Muscle layer of colon (tissue), 2 donors: ENCODE results near the gene BTBD6.

ENCODE experiments used
- H3K27ac ChIP-seq: one replicate; pipeline ENCODE4 v1.7.0; 2013; ENCODE audit warnings: low read depth, mild to moderate bottlenecking, low read length, moderate library complexity
- H3K27me3 ChIP-seq, 2 donors: one replicate each; pipeline ENCODE4 v1.7.0; 2013; ENCODE audit warnings: low read length in 2 of 2, mild to moderate bottlenecking in 2 of 2; ENCODE audit not compliant: insufficient read depth in 2 of 2, control insufficient read depth in 1 of 2
- H3K36me3 ChIP-seq: one replicate; pipeline ENCODE4 v1.7.0; 2013; ENCODE audit warnings: mild to moderate bottlenecking, low read length; ENCODE audit not compliant: insufficient read depth
- H3K4me1 ChIP-seq: one replicate; pipeline ENCODE4 v1.7.0; 2013; ENCODE audit warnings: mild to moderate bottlenecking, low read length; ENCODE audit not compliant: insufficient read depth
- H3K4me3 ChIP-seq, 2 donors: one replicate each; pipeline ENCODE4 v1.7.0; 2013; ENCODE audit warnings: low read length in 2 of 2, low read depth in 1 of 2, mild to moderate bottlenecking in 1 of 2, moderate library complexity in 1 of 2
- H3K9ac ChIP-seq: one replicate; pipeline ENCODE4 v1.7.0; 2013; ENCODE audit warnings: low read length
- H3K9me3 ChIP-seq: one replicate; pipeline ENCODE4 v1.7.0; 2013; ENCODE audit warnings: mild to moderate bottlenecking, low read length
- donor health status: abdominal sarcoma.
- donor health status: Adenocarcinoma of cecum.

Gene BTBD6

DNA sequence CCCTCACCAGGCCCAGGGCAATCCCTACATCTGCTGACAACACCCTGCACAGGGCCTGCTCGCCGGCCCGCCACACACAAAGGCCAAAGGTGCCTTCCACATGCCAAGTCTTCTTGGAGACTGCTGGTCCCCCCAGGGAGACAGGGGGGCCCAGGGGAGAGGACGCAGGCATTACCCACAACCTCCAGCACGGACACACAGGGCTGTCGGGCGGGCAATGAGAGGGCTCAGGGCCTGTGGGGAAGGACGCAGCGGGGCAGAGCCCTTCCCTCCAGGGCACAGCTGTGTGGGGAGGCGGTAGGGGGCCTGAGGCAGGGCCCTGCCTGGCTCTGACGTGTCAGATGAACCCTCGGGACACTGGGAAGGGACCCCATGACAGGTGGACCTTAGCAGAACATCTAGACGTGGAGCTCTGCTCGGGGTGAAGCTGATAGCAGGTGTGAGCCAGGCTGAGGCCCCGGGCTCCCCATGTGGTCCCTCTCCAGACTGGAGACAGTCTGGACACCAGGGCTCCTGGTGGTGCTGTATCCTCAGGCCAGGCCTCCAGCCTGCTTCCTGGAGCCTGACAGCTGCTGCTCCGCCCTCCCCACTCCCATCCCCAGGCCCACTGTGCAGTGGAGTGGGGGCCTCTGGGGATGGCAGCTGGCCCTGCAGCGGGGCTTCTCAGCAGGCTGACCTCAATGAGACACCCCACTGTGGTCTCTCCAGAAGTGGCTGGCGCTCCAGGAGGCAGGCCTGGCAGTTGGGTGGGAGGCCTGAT lies 35.6 kb upstream of the BTBD6 start:
- no peak overlapping the region for H3K9ac ChIP-seq
- no peak overlapping the region for H3K4me3 ChIP-seq
- H3K4me1 ChIP-seq, result no peaks in the 10 kb centered on the region
- H3K27ac ChIP-seq, result no peak overlapping the region
- H3K36me3 ChIP-seq, result peaks cover 18% of the 10 kb centered on the region
- H3K9me3 ChIP-seq, result no peaks in the 10 kb centered on the region
- no peaks in the 10 kb centered on the region for H3K27me3 ChIP-seq

DNA sequence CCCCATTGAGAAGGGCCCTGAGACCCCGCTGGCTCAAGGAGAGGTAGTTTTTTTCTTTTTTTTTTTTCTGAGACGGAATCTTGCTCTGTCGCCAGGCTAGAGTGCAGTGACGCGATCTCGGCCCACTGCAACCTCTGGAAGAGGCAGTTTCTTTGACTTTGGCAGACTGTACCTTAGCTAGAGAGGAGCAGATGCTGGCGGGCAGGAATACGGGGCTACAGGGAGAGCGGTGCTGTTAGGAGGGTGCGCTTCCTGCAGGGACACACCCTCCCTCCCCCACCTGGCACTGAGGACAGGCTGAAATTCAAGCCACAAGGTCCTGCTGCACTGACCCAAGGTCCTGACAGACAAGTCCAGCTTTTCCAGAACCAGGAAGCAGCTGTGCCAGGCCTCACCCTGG lies 35.0 kb upstream of the BTBD6 start:
- no peaks in the 10 kb centered on the region for H3K27me3 ChIP-seq
- H3K36me3 ChIP-seq, result peaks cover 20% of the 10 kb centered on the region
- H3K9me3 ChIP-seq, result no peaks in the 10 kb centered on the region
- no peak overlapping the region for H3K27ac ChIP-seq
- no peak overlapping the region for H3K9ac ChIP-seq
- no peaks in the 10 kb centered on the region for H3K4me1 ChIP-seq
- H3K4me3 ChIP-seq, result no peak overlapping the region

DNA sequence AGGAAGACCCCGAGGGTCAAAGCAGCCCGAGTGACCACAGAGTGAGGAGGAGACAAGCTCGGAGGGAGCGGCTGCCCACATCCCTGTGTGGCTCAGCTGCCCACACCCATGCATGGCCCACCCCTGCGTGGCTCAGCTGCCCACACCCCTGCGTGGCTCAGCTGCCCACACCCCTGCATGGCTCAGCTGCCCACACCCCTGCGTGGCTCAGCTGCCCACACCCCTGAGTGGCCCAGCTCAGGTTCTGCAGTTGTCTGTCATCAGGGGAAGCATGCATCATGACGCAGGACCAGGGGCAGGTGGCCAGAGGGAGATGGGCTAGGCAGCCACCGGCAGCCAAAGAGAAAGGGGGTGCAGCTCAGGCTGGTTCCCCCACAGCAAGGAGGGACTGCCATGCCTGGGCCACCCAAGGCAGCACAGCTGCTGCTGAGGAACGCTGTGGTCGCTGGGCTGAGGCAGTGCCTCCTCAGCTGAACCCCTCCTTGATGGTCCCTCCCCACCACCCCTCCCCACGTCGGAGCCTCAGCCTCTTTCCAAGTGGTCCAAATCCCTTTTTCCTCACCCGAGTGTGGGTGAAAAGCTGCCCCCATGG lies 33.9 kb upstream of the BTBD6 start:
- Histone ChIP-seq H3K9ac (no peak overlapping the region), H3K9me3 (no peaks in the 10 kb centered on the region), H3K27me3 (no peaks in the 10 kb centered on the region), H3K4me3 (no peak overlapping the region), H3K4me1 (no peaks in the 10 kb centered on the region), H3K36me3 (peaks cover 31% of the 10 kb centered on the region), H3K27ac (no peak overlapping the region)

DNA sequence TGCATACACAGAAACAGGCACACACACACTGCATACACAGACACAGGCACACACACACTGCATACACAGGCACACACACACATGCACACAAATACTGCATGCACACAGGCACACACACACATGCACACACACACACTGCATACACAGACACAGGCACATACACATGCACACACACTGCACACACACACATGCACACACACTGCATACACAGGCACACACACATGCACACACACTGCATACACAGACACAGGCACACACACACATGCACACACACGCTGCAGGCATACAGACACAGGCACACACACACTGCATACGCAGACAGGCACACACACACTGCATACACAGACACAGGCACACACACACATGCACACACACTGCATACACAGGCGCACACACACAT lies 32.7 kb upstream of the BTBD6 start:
- peaks cover 36% of the 10 kb centered on the region for H3K36me3 ChIP-seq
- no peaks in the 10 kb centered on the region for H3K9me3 ChIP-seq
- no peak overlapping the region for H3K27ac ChIP-seq
- no peak overlapping the region for H3K9ac ChIP-seq
- H3K4me1 ChIP-seq, result peaks cover 3% of the 10 kb centered on the region
- no peaks in the 10 kb centered on the region for H3K27me3 ChIP-seq
- H3K4me3 ChIP-seq, result no peak overlapping the region

DNA sequence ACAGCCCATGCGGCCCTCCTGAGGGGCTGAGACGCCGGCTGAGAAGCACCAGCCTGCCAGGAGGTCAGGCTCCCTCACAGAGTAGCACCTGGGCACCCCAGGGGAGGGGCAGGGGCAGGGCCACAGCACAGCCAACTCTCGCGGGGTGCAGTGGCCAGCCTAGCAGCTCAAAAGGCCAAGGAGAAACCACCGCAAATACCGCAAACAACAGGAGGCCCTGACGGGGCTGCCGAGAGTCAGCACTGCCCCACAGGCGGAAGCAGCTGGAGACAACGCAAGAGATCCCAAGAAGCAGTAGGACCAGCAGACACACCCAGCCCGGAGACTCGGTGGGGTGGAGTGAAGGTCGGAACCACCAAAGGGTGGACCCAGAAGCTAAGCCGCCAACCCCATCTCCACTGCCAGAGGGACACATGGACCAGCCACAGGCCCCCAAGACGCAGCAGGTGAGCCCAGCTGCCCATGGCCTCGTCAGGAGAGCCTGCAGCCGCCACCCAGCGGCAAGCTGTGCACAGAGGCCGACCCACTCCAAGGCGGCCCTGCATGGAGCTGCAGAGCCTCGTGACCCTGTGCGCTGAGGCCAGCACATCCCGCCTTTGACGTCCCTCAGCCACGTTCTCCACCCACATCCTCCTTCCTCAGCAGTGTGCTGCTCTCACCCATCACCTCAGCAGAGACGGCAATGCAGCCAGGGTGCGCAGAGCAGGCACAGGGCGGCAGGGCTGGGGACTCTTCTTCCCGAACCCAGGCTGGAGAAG lies 31.7 kb upstream of the BTBD6 start:
- Histone ChIP-seq H3K9me3 (no peaks in the 10 kb centered on the region), H3K27me3 (no peaks in the 10 kb centered on the region), H3K4me3 (no peak overlapping the region), H3K9ac (no peak overlapping the region), H3K4me1 (peaks cover 8% of the 10 kb centered on the region), H3K36me3 (peaks cover 36% of the 10 kb centered on the region), H3K27ac (no peak overlapping the region)

DNA sequence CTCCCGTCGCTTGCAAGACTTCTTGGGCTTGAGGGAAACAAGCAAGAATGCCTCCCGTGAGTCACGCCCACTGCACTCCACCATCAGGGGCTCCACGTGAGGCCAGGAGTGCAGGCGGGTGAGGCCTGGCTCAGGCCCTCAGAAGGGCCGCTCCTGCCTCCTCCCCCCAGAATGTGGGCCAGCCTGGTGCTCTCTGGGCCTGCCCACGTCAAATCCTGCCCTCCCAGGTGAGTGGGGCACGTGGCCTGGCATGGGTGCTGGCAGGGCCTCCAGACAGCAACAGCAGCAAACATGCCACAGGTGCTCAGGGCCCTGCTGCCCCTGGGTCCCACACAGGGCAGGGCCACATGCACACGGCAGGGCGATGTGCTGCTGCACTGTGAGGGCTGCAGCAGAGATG lies 30.6 kb upstream of the BTBD6 start:
- H3K4me3 ChIP-seq, result no peak overlapping the region
- no peaks in the 10 kb centered on the region for H3K9me3 ChIP-seq
- H3K9ac ChIP-seq, result no peak overlapping the region
- no peak overlapping the region for H3K27ac ChIP-seq
- peaks cover 40% of the 10 kb centered on the region for H3K36me3 ChIP-seq
- no peaks in the 10 kb centered on the region for H3K27me3 ChIP-seq
- peaks cover 8% of the 10 kb centered on the region for H3K4me1 ChIP-seq

DNA sequence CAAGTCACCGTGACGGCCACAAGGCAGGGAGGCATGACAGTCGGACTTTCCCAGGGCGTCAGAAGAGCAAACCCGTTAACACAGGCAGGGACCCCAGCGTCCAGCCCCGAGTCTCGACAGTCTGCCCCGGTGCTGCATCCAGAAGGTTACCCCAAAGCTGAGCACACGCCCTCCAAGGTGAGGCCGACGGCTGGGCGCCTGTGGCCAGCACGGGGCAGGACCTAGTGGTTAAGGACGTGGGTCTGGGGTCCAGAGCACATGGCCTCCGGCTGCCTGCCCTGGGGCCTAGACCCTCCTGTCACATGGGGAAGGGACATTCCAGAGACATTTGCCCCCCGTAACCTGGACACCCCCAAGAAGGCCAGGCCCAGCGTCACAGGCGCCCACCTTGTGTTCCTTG lies 29.7 kb upstream of the BTBD6 start:
- H3K9ac ChIP-seq, result no peak overlapping the region
- no peak overlapping the region for H3K4me3 ChIP-seq
- H3K9me3 ChIP-seq, result no peaks in the 10 kb centered on the region
- H3K36me3 ChIP-seq, result peaks cover 47% of the 10 kb centered on the region
- H3K27me3 ChIP-seq, result no peaks in the 10 kb centered on the region
- H3K4me1 ChIP-seq, result peaks cover 8% of the 10 kb centered on the region
- H3K27ac ChIP-seq, result no peak overlapping the region

DNA sequence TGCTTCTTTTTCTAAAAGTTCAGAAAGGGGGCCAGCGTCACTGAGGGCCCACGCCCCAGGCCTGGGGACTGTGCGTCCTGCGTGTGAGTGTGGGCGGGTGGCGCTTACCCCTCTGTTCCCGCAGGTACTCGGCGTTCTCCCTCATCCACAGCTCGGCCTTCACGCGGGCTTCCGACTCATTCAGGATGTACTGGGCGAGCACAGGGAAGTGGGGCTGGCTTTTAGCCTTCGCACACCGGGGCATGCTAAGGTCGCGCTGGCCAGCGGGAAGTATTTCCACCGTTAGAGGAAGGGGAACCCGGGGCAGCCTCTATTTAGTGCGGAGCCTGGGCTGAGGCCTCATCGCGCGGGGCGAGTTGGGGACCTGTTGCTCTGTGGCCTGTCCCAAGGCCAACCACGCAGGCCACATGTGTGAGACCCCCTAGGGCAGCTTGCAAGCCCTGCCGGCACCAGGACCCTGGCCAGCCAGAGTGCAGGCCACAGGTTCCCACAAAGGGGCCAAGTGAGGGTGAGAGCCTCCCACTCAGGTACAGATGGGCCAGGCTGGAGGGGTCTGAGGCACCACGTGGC lies 29.2 kb upstream of the BTBD6 start:
- H3K4me1 ChIP-seq, result peaks cover 8% of the 10 kb centered on the region
- no peak overlapping the region for H3K9ac ChIP-seq
- H3K4me3 ChIP-seq, result no peak overlapping the region
- no peaks in the 10 kb centered on the region for H3K9me3 ChIP-seq
- no peaks in the 10 kb centered on the region for H3K27me3 ChIP-seq
- H3K27ac ChIP-seq, result no peak overlapping the region
- peaks cover 52% of the 10 kb centered on the region for H3K36me3 ChIP-seq

DNA sequence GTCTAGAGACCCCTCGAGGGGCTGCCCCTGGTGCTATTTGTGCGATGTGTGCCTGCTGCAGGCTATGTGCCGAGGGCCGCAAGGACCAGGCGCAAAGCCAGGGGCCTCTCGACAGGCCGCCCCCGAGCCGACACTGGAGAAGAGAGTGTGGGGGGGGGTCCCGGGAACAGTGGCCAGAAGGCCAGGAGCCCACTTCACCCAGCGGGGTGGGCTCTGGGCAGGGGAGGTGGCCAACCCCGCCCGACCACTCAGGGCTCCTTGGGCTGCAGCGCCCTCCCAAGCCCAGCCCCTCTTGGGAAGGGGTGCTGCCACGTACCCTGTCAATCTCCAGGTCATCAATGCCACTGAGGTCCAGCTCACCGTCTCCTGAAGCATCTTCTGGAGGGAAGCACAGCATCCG lies 28.6 kb upstream of the BTBD6 start:
- Histone ChIP-seq H3K27me3 (no peaks in the 10 kb centered on the region), H3K4me1 (peaks cover 8% of the 10 kb centered on the region), H3K9ac (no peak overlapping the region), H3K36me3 (peaks cover 57% of the 10 kb centered on the region), H3K27ac (no peak overlapping the region), H3K9me3 (no peaks in the 10 kb centered on the region), H3K4me3 (no peak overlapping the region)

DNA sequence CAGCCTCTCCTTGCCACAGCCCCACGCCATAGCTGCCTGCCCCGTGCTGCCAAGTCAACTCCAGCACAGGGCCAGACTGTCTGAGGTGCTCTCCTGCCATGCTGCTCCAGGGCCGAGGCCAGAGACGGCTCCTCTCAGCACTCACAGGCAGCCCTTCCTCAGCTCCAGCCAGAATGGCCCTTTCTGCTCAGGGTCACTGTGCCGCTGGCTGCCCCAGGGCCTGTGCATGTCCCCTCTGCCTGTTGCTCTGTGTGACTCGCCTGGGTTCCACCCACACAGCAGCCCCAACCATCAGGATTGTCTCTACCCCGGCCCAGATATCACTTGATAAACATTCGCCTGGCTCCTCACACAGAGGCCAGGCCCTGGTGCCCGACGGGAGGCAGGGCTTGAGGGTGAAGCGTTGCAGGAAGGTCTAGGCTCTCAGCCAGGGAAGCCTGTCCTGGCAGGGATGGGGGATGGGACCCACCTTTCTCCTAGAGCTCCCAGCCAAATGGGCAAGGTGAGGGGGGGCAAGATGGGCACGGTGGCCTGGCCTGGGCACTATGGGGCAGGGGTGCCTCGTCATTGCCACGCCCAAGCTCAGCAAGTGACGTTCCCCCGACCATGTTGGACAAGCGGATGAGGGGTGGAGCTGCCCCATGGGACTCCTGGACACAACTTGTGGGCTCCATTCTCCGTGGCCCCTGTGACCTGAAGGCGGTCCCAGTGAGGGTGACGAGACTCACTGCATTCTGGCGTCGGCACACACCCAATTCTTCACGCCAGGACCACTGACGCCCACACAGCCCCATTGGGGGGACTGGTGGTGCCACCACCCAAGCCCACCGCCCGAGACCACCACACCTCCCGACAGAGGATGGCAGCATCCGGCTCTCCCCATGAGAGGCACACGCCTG lies 27.4 kb upstream of the BTBD6 start:
- no peaks in the 10 kb centered on the region for H3K9me3 ChIP-seq
- H3K4me3 ChIP-seq, result no peak overlapping the region
- no peaks in the 10 kb centered on the region for H3K27me3 ChIP-seq
- peaks cover 8% of the 10 kb centered on the region for H3K4me1 ChIP-seq
- H3K27ac ChIP-seq, result peak overlapping the region; percentile 27
- H3K36me3 ChIP-seq, result peaks cover 61% of the 10 kb centered on the region
- H3K9ac ChIP-seq, result no peak overlapping the region
